22Rv1 (cell line): Measurements from ENCODE around the gene TET3.

Experiments
- H3K27ac ChIP-seq: fragments of 450-650 bp; 2 replicates; pipeline ENCODE4 v1.5.1; 2017
- CTCF ChIP-seq: fragments of 450-650 bp; IDR thresholded peaks from 2 replicates; pipeline ENCODE4 v1.5.1; 2017; ENCODE audit warnings: mild to moderate bottlenecking
- ZFX ChIP-seq: fragments of 450-650 bp; IDR thresholded peaks from 2 replicates; pipeline ENCODE4 v1.6.1; 2017; ENCODE audit warnings: antibody characterized with exemption, borderline replicate concordance

TET3 gene

GRCh38 chr2:73983322-73984202, 1.1 kb upstream of the TET3 start:
- peak; percentile 31 for TF ChIP-seq CTCF
- TF ChIP-seq ZFX = no peak
- peak overlapping the region; percentile 100 for H3K27ac ChIP-seq

GRCh38 chr2:73984922-73985307, 205 bp downstream of the TET3 start:
- TF ChIP-seq ZFX = no peak
- TF ChIP-seq CTCF = no peak
- peak overlapping the region; percentile 100 for H3K27ac ChIP-seq

GRCh38 chr2:73985308-73986084, 786 bp downstream of the TET3 start:
- H3K27ac ChIP-seq = peak overlapping the region; percentile 100
- TF ChIP-seq ZFX (no peak), CTCF (no peak)

GRCh38 chr2:73986085-73986681, 1.5 kb downstream of the TET3 start:
- H3K27ac ChIP-seq = peak overlapping the region; percentile 100
- TF ChIP-seq CTCF (no peak), ZFX (no peak)

GRCh38 chr2:73987109-73987947, 2.6 kb downstream of the TET3 start:
- TF ChIP-seq CTCF (no peak), ZFX (no peak)
- H3K27ac ChIP-seq = 0 out of 2 replicates have a peak overlapping the region, but pooled peaks have one; percentile 100

GRCh38 chr2:73987948-73988700, 3.4 kb downstream of the TET3 start:
- no peak overlapping the region for H3K27ac ChIP-seq
- no peak for TF ChIP-seq CTCF
- TF ChIP-seq ZFX = no peak
